GM12878 (cell line): ENCODE measurements around the gene CHCT1. TPM values are rescaled to one million over a fixed set of nuclear protein-coding genes. Genes with fewer than 3 reads are reported as not detected.

Source experiments
- ATF3 ChIP-seq: IDR thresholded peaks from 2 replicates; pipeline ENCODE4 v1.6.1; 2011; ENCODE audit warnings: low read depth, mild to moderate bottlenecking, low read length, moderate library complexity, borderline replicate concordance; ENCODE audit errors: extremely low read depth
- CEBPB ChIP-seq, 2 experiments: fragments of 150-350 bp in 1 of 2; IDR thresholded peaks; 2 replicates each; pipeline ENCODE4 v1.6.1; 2012 to 2014; ENCODE audit warnings: low read depth in 2 of 2, low read length in 2 of 2, borderline replicate concordance in 1 of 2, inconsistent platforms in 1 of 2
- EED ChIP-seq: sonication (generic); IDR thresholded peaks from 2 replicates; pipeline ENCODE4 v1.6.1; 2016; ENCODE audit warnings: antibody characterized with exemption, low read depth
- GATAD2B ChIP-seq: fragments of 450-650 bp; conservative IDR thresholded peaks from 2 replicates; pipeline ENCODE4 v1.6.1; 2017; ENCODE audit warnings: low read depth, mild to moderate bottlenecking, moderate library complexity
- HDGF ChIP-seq: fragments of 450-650 bp; IDR thresholded peaks from 2 replicates; pipeline ENCODE4 v1.6.1; 2016; ENCODE audit warnings: antibody characterized with exemption
- JUND ChIP-seq: IDR thresholded peaks from 2 replicates; pipeline ENCODE4 v1.6.1; 2012; ENCODE audit warnings: low read depth, mild to moderate bottlenecking, low read length, improper control_type of control experiment, moderate library complexity
- MTA2 ChIP-seq: fragments of 450-650 bp; IDR thresholded peaks from 2 replicates; pipeline ENCODE4 v1.6.1; 2016; ENCODE audit warnings: low read depth, mild to moderate bottlenecking, moderate library complexity
- MYC ChIP-seq: IDR thresholded peaks from 2 replicates; pipeline ENCODE4 v1.6.1; 2011; ENCODE audit warnings: mild to moderate bottlenecking, low read length, moderate library complexity, inconsistent platforms; ENCODE audit not compliant: insufficient read depth, insufficient replicate concordance, insufficient read length, severe bottlenecking
- NFIC ChIP-seq: IDR thresholded peaks from 2 replicates; pipeline ENCODE4 v1.6.1; 2012; ENCODE audit warnings: low read depth, mild to moderate bottlenecking, inconsistent platforms, low read length, moderate library complexity
- PKNOX1 ChIP-seq: fragments of 450-650 bp; IDR thresholded peaks from 2 replicates; pipeline ENCODE4 v1.6.1; 2016; ENCODE audit warnings: mild to moderate bottlenecking
- PRDM15 ChIP-seq: fragments of 450-650 bp; formaldehyde crosslinking; IDR thresholded peaks from 2 replicates; pipeline ENCODE4 v1.4.0; 2020; ENCODE audit warnings: mild to moderate bottlenecking, moderate library complexity
- RFX5 ChIP-seq: IDR thresholded peaks from 2 replicates; pipeline ENCODE4 v1.6.1; 2011; ENCODE audit warnings: low read depth, low read length, improper control_type of control experiment
- SMARCA5 ChIP-seq: fragments of 450-650 bp; IDR thresholded peaks from 2 replicates; pipeline ENCODE4 v1.6.1; 2017; ENCODE audit warnings: mild to moderate bottlenecking
- TARDBP ChIP-seq: IDR thresholded peaks from 2 replicates; pipeline ENCODE4 v1.6.1; 2016; ENCODE audit warnings: borderline replicate concordance
- WRNIP1 ChIP-seq: IDR thresholded peaks from 2 replicates; pipeline ENCODE4 v1.6.1; 2011; ENCODE audit warnings: low read depth, low read length, improper control_type of control experiment, borderline replicate concordance
- ZNF207 ChIP-seq: fragments of 450-650 bp; IDR thresholded peaks from 2 replicates; pipeline ENCODE4 v1.6.1; 2014; ENCODE audit warnings: antibody characterized with exemption, mild to moderate bottlenecking, borderline replicate concordance
- ZNF384 ChIP-seq: IDR thresholded peaks from 2 replicates; pipeline ENCODE4 v1.6.1; 2012; ENCODE audit warnings: low read depth, mild to moderate bottlenecking, low read length, improper control_type of control experiment, borderline replicate concordance
- ZNF687 ChIP-seq: fragments of 450-650 bp; IDR thresholded peaks from 2 replicates; pipeline ENCODE4 v1.6.1; 2017; ENCODE audit warnings: mild to moderate bottlenecking, moderate library complexity
- polyA plus RNA-seq, 11 experiments: library from polyadenylated mRNA; depleted of rRNA in 4 of 11; unstranded in 6 of 11; stranded (reverse) in 5 of 11; fragments of >200 nt; fragmentation: Nextera tagmentation in 4 of 11; fragmentation: Illumina TruSeq in 1 of 11; extraction: Ambion mirVana in 4 of 11; extraction: Trizol in 1 of 11; gene quantifications; 1 replicate in 1 of 11; 2 replicates in 10 of 11; pipeline versions ENCODE4 v1.2.1 to v1.2.3, GENCODE V29; 2011 to 2016; ENCODE audit warnings: inconsistent platforms in 2 of 11, missing spikeins in 2 of 11, low read depth in 1 of 11
- total RNA-seq, 4 experiments: library from RNA; depleted of rRNA in 3 of 4; stranded (reverse); fragments of >200 nt in 3 of 4; fragmentation: Illumina TruSeq in 1 of 4; extraction: Trizol in 1 of 4; gene quantifications; 2 replicates each; pipeline versions ENCODE4 v1.2.1 to v1.2.3, GENCODE V29; 2013 to 2021
- TF ChIP-seq, protein P1 (sequence below): IDR thresholded peaks from 2 replicates; pipeline ENCODE4 v1.6.1; 2012; ENCODE audit warnings: low read depth, low read length, improper control_type of control experiment

Gene CHCT1
- total and polyA plus RNA-seq, 10 of the 15 experiments (the other 5 are each of a cell fraction or from before 2014, with no cell fraction given): 0.23 to 0.35 TPM; not detected in 8

DNA sequence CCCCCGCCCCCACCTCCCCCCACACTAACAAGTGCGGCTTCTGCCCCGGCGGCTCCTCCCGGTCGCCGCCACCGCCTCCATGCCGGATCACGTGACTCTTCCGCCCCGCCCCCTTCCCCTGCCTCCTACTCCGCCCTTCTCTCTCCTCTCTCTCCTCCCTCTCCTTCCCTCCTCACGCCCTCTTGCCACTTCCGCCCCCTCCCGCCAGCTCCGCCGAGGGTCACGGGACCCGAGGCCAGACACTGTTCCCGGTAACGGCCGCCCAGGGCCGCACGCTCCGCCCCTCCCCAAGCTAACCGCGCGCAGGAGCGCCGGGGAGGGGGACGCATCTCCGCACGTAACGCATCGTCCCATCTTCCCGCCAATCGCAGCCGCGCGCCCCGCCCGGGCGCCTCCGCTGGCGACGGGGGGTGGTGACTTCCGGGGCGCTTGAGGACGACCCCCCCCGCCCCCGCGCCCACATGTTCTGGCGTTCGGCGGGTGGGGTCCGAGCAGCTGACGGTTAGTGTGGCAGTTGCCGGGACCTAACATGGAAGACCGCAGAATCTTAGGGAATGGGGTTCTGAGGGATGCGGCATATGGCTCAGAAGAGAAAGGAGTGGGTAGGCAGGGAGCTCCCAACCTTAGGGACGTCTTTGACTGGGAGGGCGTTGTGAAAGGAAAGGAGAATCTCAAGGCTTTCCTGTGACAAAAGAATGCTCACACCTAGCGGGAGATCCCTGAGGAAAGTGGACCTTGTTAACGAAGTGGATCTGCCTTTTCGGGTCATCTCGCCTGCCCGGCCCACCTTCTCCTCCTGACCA is 30.0 kb upstream of the CHCT1 start, which contains the start of gene USP32 (continued):
- no peak for TF ChIP-seq EED
- no peak for TF ChIP-seq TARDBP
- TF ChIP-seq PRDM15 (CRISPR knock-in tag): peak; percentile 77; the same call in 1 of the 2 replicates
- peak; percentile 99 for TF ChIP-seq HDGF
- TF ChIP-seq RFX5: peak; percentile 65; the same call in 1 of the 2 replicates
- peak; percentile 82 for TF ChIP-seq ZNF207
- TF ChIP-seq ZNF687: no peak; the same call in 1 of the 2 replicates
- 0 out of 2 replicates have a peak, but pooled peaks have one; percentile 75 for TF ChIP-seq SMARCA5
- TF ChIP-seq ATF3: no peak
- TF ChIP-seq GATAD2B: peak; percentile 75
- no peak for TF ChIP-seq MYC
- no peak for TF ChIP-seq WRNIP1
- no peak for TF ChIP-seq JUND
- TF ChIP-seq PKNOX1: peak; percentile 67
- no peak for TF ChIP-seq NFIC
- TF ChIP-seq ZNF384: no peak
- TF ChIP-seq CEBPB (IDR thresholded peaks at IDR 0.05; ENCODE audit: borderline replicate concordance in 1 of 2, low read depth in 2 of 2, low read length in 2 of 2): no peak
- TF ChIP-seq MTA2: peak; percentile 37
- TF ChIP-seq, protein P1, sequence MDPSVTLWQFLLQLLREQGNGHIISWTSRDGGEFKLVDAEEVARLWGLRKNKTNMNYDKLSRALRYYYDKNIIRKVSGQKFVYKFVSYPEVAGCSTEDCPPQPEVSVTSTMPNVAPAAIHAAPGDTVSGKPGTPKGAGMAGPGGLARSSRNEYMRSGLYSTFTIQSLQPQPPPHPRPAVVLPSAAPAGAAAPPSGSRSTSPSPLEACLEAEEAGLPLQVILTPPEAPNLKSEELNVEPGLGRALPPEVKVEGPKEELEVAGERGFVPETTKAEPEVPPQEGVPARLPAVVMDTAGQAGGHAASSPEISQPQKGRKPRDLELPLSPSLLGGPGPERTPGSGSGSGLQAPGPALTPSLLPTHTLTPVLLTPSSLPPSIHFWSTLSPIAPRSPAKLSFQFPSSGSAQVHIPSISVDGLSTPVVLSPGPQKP: peak; percentile 87
